DMS53 treated with DMSO at 0.1 percent for 48 hours (cell line): ENCODE data around the gene DLX5.

Source experiments
- DNase-seq: peaks from one replicate; lab custom pipeline; 2025; ENCODE audit not compliant: unreplicated experiment; lab: John Stamatoyannopoulos, UW

The DLX5 gene

GRCh38 chr7:96992192-96993005, 32.2 kb downstream of the DLX5 start:
- no peak for DNase-seq

- DNase-seq, result no peak
Measured at GRCh38 chr7:96991546-96992191, 33.0 kb downstream of the DLX5 start.

- DNase-seq, result no peak
Measured at GRCh38 chr7:96989859-96990317, 34.7 kb downstream of the DLX5 start.

- DNase-seq, result no peak
Measured at GRCh38 chr7:96989241-96989858, 35.3 kb downstream of the DLX5 start.

GRCh38 chr7:96987719-96988118, 36.9 kb downstream of the DLX5 start:
- DNase-seq, result no peak

- DNase-seq, result no peak
Measured at GRCh38 chr7:96986901-96987300, 37.7 kb downstream of the DLX5 start.

GRCh38 chr7:96985992-96986391, 38.6 kb downstream of the DLX5 start:
- DNase-seq, result no peak

GRCh38 chr7:96982586-96982985, 42.0 kb downstream of the DLX5 start:
- DNase-seq, result no peak

GRCh38 chr7:96979551-96980276, 44.9 kb downstream of the DLX5 start:
- DNase-seq, result no peak

GRCh38 chr7:96977445-96977844, 47.2 kb downstream of the DLX5 start:
- DNase-seq, result no peak

GRCh38 chr7:96976106-96976505, 48.5 kb downstream of the DLX5 start:
- DNase-seq, result no peak

- no peak for DNase-seq
Measured at GRCh38 chr7:96973986-96974385, 50.6 kb downstream of the DLX5 start.

- DNase-seq, result no peak
Measured at GRCh38 chr7:96970739-96971138, 53.9 kb downstream of the DLX5 start.
